NB4 (cell line): ENCODE results near the gene CLK4.

ENCODE experiments used
- CTCF ChIP-seq: IDR thresholded peaks from one replicate; pipeline ENCODE4 v1.5.1; 2012; ENCODE audit warnings: low read depth, low read length
- POLR2A ChIP-seq: IDR thresholded peaks from 2 replicates; pipeline ENCODE4 v1.6.1; 2011; ENCODE audit warnings: mild to moderate bottlenecking; ENCODE audit not compliant: insufficient read length; ENCODE audit errors: extremely low read depth

GRCh38 chr5:178673801-178674295, 47.0 kb upstream of the CLK4 start:
- TF ChIP-seq CTCF, result no peak
- no peak for TF ChIP-seq POLR2A
